NCI-H187 treated with DMSO at 0.1 percent for 48 hours (cell line): ENCODE data around the gene WDR18.
A peak's percentile ranks its signal among the peaks of the same experiment; 100 is the strongest.

ENCODE experiments used
- DNase-seq: peaks from one replicate; lab custom pipeline; 2025; lab: John Stamatoyannopoulos, UW

WDR18 gene, protein sequence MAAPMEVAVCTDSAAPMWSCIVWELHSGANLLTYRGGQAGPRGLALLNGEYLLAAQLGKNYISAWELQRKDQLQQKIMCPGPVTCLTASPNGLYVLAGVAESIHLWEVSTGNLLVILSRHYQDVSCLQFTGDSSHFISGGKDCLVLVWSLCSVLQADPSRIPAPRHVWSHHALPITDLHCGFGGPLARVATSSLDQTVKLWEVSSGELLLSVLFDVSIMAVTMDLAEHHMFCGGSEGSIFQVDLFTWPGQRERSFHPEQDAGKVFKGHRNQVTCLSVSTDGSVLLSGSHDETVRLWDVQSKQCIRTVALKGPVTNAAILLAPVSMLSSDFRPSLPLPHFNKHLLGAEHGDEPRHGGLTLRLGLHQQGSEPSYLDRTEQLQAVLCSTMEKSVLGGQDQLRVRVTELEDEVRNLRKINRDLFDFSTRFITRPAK

GRCh38 chr19:984165-984967 lies at the start of gene WDR18:
Gene WDR18 (plus strand): TSS chr19:984345. CDS start chr19:984354, 9 bp downstream.
- peak; percentile 50 for DNase-seq

DNA sequence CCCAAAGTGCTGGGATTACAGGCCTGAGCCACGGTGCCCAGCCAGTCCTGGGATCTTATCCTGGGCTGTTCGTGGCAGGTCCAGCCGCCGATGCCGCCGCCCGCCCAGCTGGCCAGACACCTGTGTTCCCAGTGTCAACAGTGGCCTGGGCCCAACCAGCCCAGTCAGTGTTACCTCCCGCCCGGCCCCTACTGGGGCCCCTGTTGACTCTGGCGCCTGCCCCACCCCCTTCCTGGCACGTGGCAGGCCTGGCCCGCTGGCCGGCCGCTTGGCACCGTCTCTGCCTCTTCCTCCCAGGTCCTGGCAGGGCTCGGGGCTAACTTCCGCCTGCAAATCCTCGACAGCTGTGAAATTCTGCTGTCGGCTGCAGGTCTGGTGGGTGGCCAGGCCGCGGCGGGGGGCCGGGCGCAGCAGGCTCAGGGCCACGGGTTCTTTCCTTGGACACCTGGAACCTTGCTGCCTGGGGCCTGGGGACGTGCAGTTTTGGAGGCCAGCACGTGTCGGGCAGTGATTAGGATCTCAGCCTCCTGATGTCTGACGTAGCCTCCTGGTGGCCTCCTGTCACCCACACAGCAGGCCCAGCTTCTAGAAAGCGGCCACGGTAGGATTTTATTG lies 49.2 kb upstream of the WDR18 start:
- DNase-seq: no peak

DNA sequence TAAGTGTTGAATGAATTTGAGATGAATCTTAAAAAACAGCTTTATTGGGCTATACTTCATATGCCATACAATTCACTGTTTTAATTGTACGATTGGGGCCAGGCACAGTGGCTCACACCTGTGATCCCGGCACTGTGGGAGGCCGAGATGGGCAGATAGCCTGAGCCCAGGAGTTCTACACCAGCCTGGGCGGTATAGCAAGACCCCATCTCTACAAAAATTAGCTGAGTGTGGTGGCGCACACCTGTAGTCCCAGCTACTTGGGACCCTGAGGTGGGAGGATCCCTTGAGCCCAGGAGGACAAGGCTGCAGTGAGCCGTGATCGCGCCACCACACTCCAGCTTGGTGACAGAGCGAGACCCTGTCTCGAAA lies 48.0 kb upstream of the WDR18 start:
- no peak for DNase-seq

- no peak for DNase-seq
These were observed 46.9 kb upstream of the WDR18 start for GRCh38 chr19:937259-937694.

GRCh38 chr19:938233-938923 lies 45.8 kb upstream of the WDR18 start:
- DNase-seq: no peak

DNA sequence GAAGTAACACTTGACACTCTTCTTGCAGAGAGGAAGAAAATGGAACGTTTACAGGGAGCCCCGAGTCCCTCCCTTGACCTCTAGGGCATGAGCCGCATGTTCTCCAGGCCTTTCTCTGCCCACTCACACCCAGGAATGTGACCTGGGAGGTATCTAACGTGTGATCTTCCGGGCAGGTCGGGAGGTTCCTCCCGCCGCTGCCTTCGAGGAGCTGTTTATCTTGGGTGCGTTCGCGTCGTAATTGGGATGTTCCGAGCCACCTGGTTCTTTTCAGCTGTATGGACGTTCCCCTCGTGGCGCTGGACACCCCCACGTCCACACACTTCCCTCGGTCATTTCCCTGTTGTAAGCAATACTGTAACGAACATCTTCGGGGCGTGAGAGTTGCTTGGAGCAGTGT lies 44.7 kb upstream of the WDR18 start:
- DNase-seq: no peak

GRCh38 chr19:939922-940321 lies 44.2 kb upstream of the WDR18 start:
- no peak for DNase-seq

- DNase-seq: no peak
These were observed 43.4 kb upstream of the WDR18 start for GRCh38 chr19:940591-941291.

- DNase-seq: no peak
These were observed 42.6 kb upstream of the WDR18 start for GRCh38 chr19:941292-942132.

DNA sequence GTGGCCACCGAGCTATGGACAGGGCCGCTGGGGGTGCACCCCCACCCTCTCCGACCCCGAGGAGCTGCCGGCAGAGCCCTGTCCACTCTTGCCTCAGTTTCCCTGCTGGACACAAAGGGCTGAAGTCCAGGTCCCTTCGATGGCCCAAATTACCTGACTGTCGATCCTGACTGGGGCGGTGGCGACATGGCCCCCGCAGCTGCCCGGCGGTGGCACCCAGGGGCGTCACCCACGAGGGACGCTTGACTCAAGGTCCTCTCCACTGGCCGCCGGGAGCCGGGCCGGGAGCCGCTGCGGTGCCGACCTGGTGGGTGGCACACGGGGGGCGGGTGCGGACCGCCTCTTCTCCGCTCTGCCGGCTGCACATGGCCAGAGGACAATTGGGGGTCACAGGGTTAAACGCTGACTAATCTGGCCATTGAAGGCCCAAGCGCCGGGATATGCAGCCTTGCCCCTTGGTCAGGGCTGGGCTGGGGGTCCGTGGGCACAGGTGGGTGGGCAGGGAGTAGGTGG lies 42.0 kb upstream of the WDR18 start:
- DNase-seq: no peak

DNA sequence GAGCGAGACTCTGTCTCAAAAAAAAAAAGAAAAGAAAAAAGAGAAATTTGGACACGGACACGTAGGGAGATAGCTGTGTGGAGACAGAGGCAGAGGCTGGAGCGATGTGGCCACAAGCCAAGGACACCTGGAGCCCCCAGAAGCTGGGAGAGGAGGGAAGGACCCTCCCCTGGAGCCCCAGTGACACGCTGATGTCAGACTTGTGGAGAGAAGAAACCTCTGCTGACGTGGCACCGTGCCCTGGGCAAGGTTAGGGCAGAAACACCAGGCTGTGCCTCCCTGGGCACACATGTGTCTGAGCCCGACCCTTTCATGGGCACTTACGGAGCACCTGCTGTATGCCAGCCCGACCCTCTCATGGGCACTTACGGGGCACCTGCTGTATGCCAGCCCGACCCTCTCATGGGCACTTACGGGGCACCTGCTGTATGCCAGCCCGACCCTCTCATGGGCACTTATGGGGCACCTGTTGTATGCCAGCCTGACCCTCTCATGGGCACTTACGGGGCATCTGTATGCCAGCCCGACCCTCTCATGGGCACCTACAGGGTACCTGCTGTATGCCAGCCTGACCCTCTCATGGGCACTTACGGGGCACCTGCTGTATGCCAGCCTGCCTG lies 40.5 kb upstream of the WDR18 start:
- no peak for DNase-seq

DNA sequence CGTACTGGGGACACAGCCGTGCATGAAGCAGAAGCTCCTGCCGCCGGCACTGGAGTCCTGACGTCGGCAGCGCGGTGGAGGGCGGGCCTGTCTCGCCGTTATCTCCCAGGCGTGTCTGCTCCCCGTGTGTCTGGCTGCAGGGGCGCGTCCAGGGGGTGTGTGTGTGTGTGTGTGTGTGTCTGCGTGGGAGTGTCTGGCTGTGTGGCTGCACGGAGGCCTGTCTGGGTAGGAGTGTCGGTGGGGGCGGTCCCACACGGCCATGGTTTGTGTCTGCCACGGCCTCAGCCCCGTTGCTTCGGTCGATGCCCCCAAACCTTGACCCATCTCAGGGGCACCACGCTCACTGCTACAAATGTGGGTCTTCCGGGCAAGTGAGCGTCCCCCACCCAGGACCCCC lies 40.0 kb upstream of the WDR18 start:
- DNase-seq: no peak

DNA sequence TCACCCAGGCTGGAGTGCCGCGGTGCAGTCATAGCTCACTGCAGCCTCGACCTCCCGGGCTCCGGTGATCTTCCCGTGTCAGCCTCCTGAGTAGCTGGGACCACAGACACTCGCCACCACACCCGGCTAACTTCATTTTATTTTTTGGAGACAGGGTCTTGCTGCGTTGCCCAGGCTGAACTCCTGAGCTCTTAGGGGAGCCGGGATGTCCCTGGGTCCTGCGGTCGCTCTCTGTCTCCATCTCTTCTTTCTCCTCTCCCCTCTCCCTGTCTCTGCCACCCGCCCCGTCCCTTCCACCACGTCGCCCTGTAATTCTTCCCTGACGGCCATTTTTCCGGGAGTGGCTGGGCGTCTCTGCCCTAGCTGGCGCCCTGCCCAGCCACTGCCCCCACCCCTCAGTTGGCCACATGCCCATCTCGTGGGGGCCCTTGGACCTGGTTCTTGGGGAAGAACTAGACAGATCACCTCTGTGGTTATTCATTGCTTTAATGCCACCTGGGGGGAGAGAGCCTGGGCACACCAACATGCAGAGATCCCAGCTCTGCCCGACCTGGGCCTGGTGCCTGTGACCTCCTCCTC lies 39.4 kb upstream of the WDR18 start:
- no peak for DNase-seq

- DNase-seq: no peak
These were observed 38.5 kb upstream of the WDR18 start for GRCh38 chr19:945401-946252.

- DNase-seq: no peak
These were observed 36.9 kb upstream of the WDR18 start for GRCh38 chr19:947090-947706.

DNA sequence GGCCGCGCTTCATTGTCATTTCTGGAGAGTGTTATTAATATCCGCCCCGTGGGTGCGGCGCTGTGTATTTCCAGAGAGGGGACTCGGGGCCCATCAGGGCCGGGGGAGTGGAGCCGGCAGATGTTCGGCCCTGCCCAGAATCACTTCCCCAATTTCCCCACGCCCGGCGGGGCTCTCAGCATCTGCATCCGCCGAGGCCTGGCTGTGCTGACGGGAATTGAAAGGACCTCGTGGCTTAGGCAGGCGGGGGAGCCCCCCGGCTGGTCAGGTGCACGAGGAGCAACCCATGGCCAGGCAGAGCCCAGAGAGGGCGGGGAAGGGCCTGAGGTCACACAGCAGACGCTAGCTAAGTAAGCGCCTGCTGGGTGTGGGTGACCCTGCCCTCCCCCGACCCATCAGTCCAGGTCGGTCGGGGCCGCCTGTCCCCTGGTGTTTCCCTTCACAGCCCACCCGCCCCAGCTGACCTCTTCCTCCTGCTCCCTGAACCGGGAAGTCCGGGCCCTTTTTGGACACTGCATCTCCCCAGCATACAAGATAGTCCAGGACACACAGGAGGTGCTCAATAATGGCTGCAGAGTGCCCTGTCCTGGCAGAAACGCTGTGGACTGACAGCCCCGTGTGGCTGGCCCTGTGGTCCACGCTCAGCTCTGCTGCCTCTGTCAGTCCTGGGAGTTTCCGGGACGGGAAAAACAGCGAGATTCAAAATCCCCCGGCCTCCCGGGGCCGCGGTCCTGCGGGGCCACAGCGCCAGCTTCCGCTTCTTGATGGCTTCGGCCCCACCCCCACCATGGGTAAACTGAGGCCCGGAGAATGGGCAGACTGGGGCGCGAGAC lies 36.2 kb upstream of the WDR18 start:
- DNase-seq: no peak

- DNase-seq: no peak
These were observed 35.2 kb upstream of the WDR18 start for GRCh38 chr19:948842-949496.
